ENCODE measurements around the gene ANXA6. TPM values are rescaled to one million over a fixed set of nuclear protein-coding genes. Genes with fewer than 3 reads are reported as not detected.

ANXA6 gene
- total RNA-seq, 2 experiments from 2014 or later: 26.1 to 74.1 TPM

DNA sequence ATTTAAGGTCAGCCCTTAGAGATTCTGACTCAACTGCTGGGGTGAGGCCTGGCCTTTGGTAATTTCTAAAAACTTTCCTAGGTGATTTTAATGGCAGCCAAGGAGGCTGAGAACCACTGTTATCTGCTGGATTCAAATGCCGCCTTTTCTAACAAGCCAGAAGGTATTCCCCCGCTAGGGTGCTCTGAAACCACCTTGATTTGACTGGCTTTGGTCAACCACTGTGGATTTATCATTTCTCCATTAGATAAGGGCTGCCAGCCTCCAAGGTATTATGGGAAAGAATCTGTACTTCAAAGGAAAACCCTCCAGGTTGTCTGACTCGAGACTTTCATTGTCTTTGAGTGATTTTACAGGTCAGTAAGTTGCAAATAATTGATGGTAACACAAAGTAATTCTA is 4.3 kb downstream of the ANXA6 start:
- H2AFZ ChIP-seq (ENCODE audit: low read length): no peak overlapping the region
- H3K4me3 ChIP-seq (ENCODE audit: low read depth, low read length, poor library complexity, severe bottlenecking): no peak overlapping the region
- no peaks in the 10 kb centered on the region for H3K9me3 ChIP-seq (ENCODE audit: low read length)
- no peaks in the 10 kb centered on the region for H3K36me3 ChIP-seq (ENCODE audit: insufficient read depth, low read length)
- ChIA-PET CTCF (ENCODE audit: unreplicated experiment) (no interaction called here), POLR2A (interaction anchor here (0.7 to 3.4 kb wide), 9 partner anchors 9 to 83 kb away, joined by 3 to 13 read pairs (median 3); no protein-coding TSS in a partner anchor)
- intact Hi-C loops (cut with micrococcal nuclease; ENCODE audit: unreplicated experiment): loop anchor here (5.0 to 10.0 kb wide), 2 partner anchors 658 to 741 kb away; partner anchors contain the start of gene CD74
- peaks cover 99% of the 10 kb centered on the region for H3K4me1 ChIP-seq (ENCODE audit: insufficient read depth, low read length, poor library complexity, severe bottlenecking)
- peak overlapping the region; percentile 35 for H3K27ac ChIP-seq (ENCODE audit: low read depth, low read length, poor library complexity, severe bottlenecking)
- no peak for DNase-seq (ENCODE audit: low spot score)
- TSS peak; percentile 38 for BruUV-seq (replicated peaks)
- H3K79me2 ChIP-seq (ENCODE audit: insufficient read depth, low read depth, low read length): no peaks in the 10 kb centered on the region
- peak overlapping the region; percentile 70 for H3K4me2 ChIP-seq (ENCODE audit: low read length)
- TF ChIP-seq, protein P1, sequence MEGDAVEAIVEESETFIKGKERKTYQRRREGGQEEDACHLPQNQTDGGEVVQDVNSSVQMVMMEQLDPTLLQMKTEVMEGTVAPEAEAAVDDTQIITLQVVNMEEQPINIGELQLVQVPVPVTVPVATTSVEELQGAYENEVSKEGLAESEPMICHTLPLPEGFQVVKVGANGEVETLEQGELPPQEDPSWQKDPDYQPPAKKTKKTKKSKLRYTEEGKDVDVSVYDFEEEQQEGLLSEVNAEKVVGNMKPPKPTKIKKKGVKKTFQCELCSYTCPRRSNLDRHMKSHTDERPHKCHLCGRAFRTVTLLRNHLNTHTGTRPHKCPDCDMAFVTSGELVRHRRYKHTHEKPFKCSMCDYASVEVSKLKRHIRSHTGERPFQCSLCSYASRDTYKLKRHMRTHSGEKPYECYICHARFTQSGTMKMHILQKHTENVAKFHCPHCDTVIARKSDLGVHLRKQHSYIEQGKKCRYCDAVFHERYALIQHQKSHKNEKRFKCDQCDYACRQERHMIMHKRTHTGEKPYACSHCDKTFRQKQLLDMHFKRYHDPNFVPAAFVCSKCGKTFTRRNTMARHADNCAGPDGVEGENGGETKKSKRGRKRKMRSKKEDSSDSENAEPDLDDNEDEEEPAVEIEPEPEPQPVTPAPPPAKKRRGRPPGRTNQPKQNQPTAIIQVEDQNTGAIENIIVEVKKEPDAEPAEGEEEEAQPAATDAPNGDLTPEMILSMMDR (conservative IDR thresholded peaks at IDR 0.05; ENCODE audit: low read length): no peak
- TF ChIP-seq EZH2phosphoT487 (IDR thresholded peaks at IDR 0.05; ENCODE audit: borderline replicate concordance, low read depth, low read length): no peak
- no peaks in the 10 kb centered on the region for H3K9me2 ChIP-seq (ENCODE audit: insufficient read depth, low read length)
- H4K20me1 ChIP-seq (ENCODE audit: insufficient read depth, low read length): no peaks in the 10 kb centered on the region

DNA sequence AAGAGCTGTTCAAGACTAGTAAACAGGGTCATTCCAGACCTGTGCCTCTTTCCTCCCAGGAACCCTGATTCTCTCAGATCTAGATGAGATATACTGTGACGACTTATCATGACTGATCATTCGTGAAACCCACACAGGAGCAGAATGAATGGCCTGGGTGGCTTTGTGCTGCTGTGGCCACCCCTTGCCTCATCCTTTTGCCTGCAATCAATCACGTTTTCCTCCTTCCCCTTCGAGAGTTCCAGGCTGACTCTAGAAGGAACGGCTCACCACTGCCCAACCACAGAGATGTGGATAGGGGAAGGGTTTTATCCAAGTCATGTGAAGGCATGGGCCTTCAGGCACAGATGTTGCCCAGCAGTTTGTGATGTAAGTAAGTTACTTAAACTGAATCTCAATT is 5.8 kb downstream of the ANXA6 start:
- H3K36me3 ChIP-seq (ENCODE audit: insufficient read depth, low read length): no peaks in the 10 kb centered on the region
- TF ChIP-seq, protein P1 (conservative IDR thresholded peaks at IDR 0.05; ENCODE audit: low read length): no peak
- TF ChIP-seq EZH2phosphoT487 (IDR thresholded peaks at IDR 0.05; ENCODE audit: borderline replicate concordance, low read depth, low read length): no peak
- H3K9me2 ChIP-seq (ENCODE audit: insufficient read depth, low read length): no peaks in the 10 kb centered on the region
- ChIA-PET CTCF (ENCODE audit: unreplicated experiment) (no interaction called here), POLR2A (interaction anchor here (0.7 to 4.8 kb wide), 7 partner anchors 11 to 104 kb away, joined by 3 to 42 read pairs (median 11); partner anchors contain the start of gene TNIP1)
- intact Hi-C loops (cut with micrococcal nuclease; ENCODE audit: unreplicated experiment): loop anchor here (2.0 to 10.0 kb wide), 3 partner anchors 63 to 739 kb away; partner anchors contain the start of gene CD74
- peak overlapping the region; percentile 90 for H3K27ac ChIP-seq (ENCODE audit: low read depth, low read length, poor library complexity, severe bottlenecking)
- H3K9me3 ChIP-seq (ENCODE audit: low read length): no peaks in the 10 kb centered on the region
- no peaks in the 10 kb centered on the region for H4K20me1 ChIP-seq (ENCODE audit: insufficient read depth, low read length)
- H2AFZ ChIP-seq (ENCODE audit: low read length): peak overlapping the region; percentile 63
- DNase-seq (ENCODE audit: low spot score): no peak
- H3K79me2 ChIP-seq (ENCODE audit: insufficient read depth, low read depth, low read length): no peaks in the 10 kb centered on the region
- peak overlapping the region; percentile 70 for H3K4me2 ChIP-seq (ENCODE audit: low read length)
- no TSS peak for BruUV-seq (replicated peaks)
- H3K4me1 ChIP-seq (ENCODE audit: insufficient read depth, low read length, poor library complexity, severe bottlenecking): peaks cover 84% of the 10 kb centered on the region
- H3K4me3 ChIP-seq (ENCODE audit: low read depth, low read length, poor library complexity, severe bottlenecking): no peak overlapping the region

DNA sequence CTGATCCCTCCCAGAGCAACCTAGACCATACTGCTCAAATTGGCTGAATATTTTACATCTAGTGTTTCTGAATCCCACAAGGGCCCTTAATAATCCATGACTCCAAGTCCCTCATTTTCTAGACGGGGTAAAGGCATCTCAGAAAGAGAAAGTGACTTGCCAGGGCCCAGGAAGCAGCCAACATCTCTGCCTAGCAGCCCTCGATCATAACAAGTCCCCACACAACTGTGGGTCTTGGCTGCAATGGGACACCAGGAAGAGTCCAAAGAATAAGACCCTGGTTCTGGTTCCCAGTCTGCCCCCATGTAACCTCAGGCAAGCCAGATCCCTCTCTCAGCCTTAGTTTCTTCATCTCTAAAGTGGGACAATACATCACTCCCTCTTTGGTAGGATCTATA is 6.3 kb downstream of the ANXA6 start:
- Histone ChIP-seq H3K79me2 (ENCODE audit: insufficient read depth, low read depth, low read length) (no peaks in the 10 kb centered on the region), H3K36me3 (ENCODE audit: insufficient read depth, low read length) (no peaks in the 10 kb centered on the region), H4K20me1 (ENCODE audit: insufficient read depth, low read length) (no peaks in the 10 kb centered on the region), H3K27ac (ENCODE audit: low read depth, low read length, poor library complexity, severe bottlenecking) (peak overlapping the region; percentile 90), H3K4me3 (ENCODE audit: low read depth, low read length, poor library complexity, severe bottlenecking) (peak overlapping the region; percentile 31), H3K9me3 (ENCODE audit: low read length) (no peaks in the 10 kb centered on the region), H3K9me2 (ENCODE audit: insufficient read depth, low read length) (no peaks in the 10 kb centered on the region), H3K4me1 (ENCODE audit: insufficient read depth, low read length, poor library complexity, severe bottlenecking) (peaks cover 79% of the 10 kb centered on the region), H3K4me2 (ENCODE audit: low read length) (peak overlapping the region; percentile 70), H2AFZ (ENCODE audit: low read length) (peak overlapping the region; percentile 63)
- ChIA-PET POLR2A (interaction anchor here (0.7 to 4.8 kb wide), 16 partner anchors 10 to 102 kb away, joined by 3 to 42 read pairs (median 10); partner anchors contain the start of genes GM2A and TNIP1), CTCF (ENCODE audit: unreplicated experiment) (interaction anchor here (1.2 to 1.8 kb wide), 5 partner anchors 16 to 102 kb away, joined by 4 to 15 read pairs (median 7); partner anchors contain the start of gene GM2A)
- no peak for DNase-seq (ENCODE audit: low spot score)
- BruUV-seq (replicated peaks): no TSS peak
- TF ChIP-seq EZH2phosphoT487 (IDR thresholded peaks at IDR 0.05; ENCODE audit: borderline replicate concordance, low read depth, low read length): no peak
- TF ChIP-seq, protein P1 (conservative IDR thresholded peaks at IDR 0.05; ENCODE audit: low read length): no peak
- intact Hi-C loops (cut with micrococcal nuclease; ENCODE audit: unreplicated experiment): loop anchor here (2.0 to 10.0 kb wide), 3 partner anchors 64 to 739 kb away; partner anchors contain the start of gene CD74

Data from OCI-LY7 (cell line).